Measurements from ENCODE around the gene PALD1.

GRCh38 chr10:70571236-70571635, 92.7 kb downstream of the PALD1 start:
- no peak for TF ChIP-seq CTCF (IDR thresholded peaks at IDR 0.05)
- TF ChIP-seq POLR2A (IDR thresholded peaks at IDR 0.05), result no peak

Data from testis (tissue), 2 donors.